GM12865 (cell line): ENCODE measurements around the gene C5.

Experiments
- DNase-seq: peaks from one replicate; pipeline ENCODE4 v3.0.0; 2010; ENCODE audit warnings: low read depth
- H3K4me3 ChIP-seq: 2 replicates; pipeline ENCODE4 v1.5.1; 2011; ENCODE audit warnings: mild to moderate bottlenecking, low read depth, low read length, control low read depth
- TF ChIP-seq, protein P1 (sequence below): IDR thresholded peaks from 2 replicates; pipeline ENCODE4 v1.5.1; 2011; ENCODE audit warnings: low read length, control low read depth, low read depth, inconsistent platforms; ENCODE audit not compliant: insufficient read depth; ENCODE audit errors: missing control alignments

Gene C5

DNA sequence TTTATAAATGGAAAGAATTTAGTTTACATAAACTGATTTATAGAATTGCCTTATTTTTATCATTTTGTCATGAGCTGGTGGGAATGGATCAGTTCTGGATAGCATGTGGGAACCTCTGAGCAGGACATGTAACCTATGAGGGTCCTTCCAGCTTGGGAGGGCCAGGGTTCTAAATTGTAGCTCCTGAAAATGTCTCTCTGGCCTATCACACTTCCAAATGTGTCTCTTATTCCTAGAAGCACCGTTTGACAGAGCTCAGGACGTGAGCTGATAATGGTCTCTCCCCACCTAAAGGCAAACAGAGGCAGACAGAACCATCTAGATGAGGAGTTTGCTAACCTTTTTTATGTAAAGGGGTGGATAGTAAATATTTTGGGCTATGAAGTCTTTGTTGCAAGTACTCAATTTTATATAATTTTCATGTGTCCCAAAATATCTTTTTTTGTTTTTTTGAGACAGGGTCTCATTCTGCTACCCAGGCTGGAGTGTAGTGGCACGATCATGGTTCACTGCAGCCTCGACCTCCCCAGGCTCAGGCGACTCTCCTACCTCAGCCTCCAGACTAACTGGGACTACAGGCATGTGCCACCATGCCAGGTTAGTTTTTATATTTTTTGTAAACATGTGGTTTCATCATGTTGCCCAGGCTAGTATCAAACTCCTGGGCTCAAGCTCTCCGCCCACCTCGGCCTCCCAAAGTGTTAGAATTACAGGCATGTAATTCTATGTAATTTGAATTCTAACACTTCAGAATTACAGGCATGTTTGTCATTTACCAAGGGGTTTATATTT lies 127.5 kb downstream of the C5 start:
- TF ChIP-seq, protein P1, sequence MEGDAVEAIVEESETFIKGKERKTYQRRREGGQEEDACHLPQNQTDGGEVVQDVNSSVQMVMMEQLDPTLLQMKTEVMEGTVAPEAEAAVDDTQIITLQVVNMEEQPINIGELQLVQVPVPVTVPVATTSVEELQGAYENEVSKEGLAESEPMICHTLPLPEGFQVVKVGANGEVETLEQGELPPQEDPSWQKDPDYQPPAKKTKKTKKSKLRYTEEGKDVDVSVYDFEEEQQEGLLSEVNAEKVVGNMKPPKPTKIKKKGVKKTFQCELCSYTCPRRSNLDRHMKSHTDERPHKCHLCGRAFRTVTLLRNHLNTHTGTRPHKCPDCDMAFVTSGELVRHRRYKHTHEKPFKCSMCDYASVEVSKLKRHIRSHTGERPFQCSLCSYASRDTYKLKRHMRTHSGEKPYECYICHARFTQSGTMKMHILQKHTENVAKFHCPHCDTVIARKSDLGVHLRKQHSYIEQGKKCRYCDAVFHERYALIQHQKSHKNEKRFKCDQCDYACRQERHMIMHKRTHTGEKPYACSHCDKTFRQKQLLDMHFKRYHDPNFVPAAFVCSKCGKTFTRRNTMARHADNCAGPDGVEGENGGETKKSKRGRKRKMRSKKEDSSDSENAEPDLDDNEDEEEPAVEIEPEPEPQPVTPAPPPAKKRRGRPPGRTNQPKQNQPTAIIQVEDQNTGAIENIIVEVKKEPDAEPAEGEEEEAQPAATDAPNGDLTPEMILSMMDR, result no peak
- DNase-seq, result peak; percentile 10
- H3K4me3 ChIP-seq, result peak overlapping the region; percentile 62

DNA sequence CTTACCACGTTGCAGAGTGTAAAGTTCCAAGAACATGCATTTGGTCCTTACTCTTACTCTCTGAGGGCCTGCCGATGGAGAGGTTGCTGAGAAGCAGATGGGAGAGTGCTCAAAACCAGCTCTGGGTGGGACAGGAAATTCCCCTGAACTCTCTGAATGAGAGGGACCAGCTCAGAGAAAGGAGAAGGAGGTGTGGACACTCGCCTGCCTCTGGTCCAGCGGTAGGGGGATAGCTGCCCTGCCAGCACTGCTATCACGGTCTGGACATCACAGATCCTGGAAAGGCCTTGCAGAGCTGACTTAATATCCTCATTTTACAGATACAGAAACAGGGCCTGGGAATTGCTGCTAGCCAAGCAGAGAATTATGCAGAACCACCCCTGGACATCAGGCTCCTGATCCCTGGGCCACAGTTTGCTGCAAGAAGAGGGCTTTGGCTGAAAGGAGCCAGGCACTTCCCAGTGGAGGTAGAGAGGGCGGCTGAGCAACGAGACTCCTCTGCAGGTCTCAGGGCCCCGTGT lies 128.4 kb downstream of the C5 start:
- H3K4me3 ChIP-seq, result peak overlapping the region; percentile 62
- DNase-seq, result peak; percentile 64
- TF ChIP-seq, protein P1, result no peak

DNA sequence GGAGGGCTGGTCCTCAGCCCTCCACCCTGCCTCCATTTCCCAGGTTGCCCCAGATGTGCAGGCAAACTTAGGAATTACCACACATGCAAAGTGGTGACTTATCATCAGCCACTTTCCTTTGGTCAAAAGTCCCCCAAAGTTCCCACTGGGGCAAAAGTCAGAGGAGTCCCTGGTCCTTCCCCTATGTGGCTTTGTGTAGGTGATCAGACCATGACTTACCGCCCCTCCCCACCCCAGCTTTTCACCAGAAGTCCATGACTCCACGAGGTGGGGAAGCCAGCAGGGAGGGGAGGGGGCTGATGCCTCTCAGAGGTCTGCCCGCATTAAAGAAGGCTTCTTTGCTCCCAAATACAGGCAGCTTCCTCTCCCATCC lies 129.3 kb downstream of the C5 start:
- peak; percentile 68 for DNase-seq
- TF ChIP-seq, protein P1, result no peak
- H3K4me3 ChIP-seq, result peak overlapping the region; percentile 62

DNA sequence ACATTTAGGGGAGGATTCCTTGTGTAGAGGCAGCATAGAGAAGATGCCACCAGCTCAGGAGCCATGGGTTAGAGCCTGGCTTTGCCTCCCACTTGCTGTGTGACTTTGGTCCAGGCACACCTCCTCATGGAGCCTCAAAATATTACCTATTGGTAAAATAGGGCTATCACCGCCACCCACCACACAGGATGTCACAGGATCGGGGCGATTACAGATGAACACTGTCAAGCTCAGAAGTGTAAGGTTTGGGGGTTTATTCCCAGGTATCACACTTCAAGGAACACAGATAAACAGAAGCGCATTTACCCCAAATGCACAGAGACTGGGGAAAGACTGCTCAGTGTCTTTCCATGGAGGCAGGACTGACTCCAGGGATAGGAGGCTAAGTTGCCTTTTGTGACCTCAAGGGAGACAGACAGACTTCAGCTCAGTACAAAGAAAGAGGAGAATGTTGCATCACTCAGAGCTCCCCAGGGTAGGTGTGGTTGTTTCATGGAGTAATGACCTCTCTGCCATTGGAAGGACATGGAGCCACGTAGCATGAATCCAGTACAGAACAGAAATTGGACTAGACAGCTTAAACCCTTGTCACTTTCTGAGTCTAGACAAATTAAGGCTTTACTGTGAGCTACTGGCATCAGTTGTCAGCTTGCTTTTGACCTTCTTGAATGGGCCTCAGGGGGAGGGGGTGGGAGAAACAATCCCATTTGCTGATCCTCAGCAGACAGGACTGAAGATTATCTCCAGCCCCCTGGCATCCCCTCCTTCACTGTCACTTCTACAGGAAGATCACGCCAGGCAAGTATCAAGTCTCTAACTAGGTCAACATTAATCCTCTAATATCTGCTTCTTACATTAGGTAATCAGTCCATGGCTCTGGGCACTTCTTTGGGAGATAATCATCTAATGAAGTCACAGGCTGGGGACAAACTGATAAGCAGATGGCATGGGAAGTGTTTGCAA lies 130.0 kb downstream of the C5 start:
- TF ChIP-seq, protein P1, result no peak
- DNase-seq, result peak; percentile 19
- peak overlapping the region; percentile 62 for H3K4me3 ChIP-seq

DNA sequence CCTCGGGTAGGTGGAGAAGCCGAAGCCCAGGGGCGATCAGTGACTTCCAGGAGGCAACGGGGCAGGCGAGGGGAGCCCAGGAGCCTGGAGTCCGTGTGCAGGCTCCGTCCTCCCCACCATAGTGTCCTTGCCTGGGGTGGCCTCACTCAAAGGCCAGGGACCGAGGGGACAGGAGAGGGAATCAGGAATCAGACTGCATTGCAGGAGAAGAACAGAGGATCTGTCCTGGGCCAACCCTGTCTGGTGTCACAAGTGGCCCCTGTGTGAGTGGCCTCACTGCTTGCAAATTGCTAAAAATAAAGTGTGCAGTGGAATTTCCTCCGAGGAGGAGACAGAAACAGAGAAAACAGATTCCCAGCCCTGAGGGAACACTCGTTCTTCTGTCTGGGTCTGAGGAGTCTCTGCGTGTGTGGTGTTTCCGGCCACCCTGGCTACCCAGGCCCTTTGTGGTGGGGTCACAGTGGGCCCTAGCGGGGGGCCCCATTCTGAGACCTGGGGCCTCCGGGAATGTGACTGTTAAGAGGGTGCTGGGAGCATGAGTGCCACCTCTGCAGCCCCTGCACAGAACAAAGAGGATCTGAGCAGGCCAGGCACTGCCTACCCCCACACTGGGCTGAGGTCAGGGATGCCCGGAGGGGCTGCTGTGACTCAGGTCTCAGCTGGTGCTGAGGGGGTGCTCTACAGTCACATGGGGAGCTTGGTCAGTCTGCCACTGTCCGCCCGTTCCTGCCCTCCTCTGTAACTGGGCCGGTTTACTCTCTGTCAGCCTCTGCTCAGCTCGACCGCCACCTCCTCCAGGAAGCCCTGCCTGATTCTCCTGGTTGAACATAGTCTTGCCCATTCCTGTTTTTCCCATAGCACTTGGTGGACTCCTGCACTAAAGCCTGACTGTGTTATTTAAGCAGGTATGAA lies 130.9 kb downstream of the C5 start:
- TF ChIP-seq, protein P1, result no peak
- DNase-seq, result peak; percentile 21
- peak overlapping the region; percentile 13 for H3K4me3 ChIP-seq
